ENCODE measurements around the gene NEIL3.
A peak's percentile ranks its signal among the peaks of the same experiment; 100 is the strongest.

Gene NEIL3

GRCh38 chr4:177308847-177309521 lies 690 bp upstream of the NEIL3 start:
- Histone ChIP-seq H3K36me3 (ENCODE audit: insufficient read depth, low read length) (peaks cover 30% of the 10 kb centered on the region), H3K4me3 (ENCODE audit: low read depth in 1 of 2, low read length in 2 of 2) (peak overlapping the region; percentile 12 to 68; a peak in 3 of 4 replicates), H3K4me1 (ENCODE audit: insufficient read depth, low read length) (peaks cover 66% of the 10 kb centered on the region), H3K9me3 (ENCODE audit: insufficient read depth, low read length, severe bottlenecking) (no peaks in the 10 kb centered on the region), H4K20me1 (ENCODE audit: insufficient read depth, low read length) (peaks cover 24% of the 10 kb centered on the region), H2AFZ (ENCODE audit: low read depth, low read length) (peak overlapping the region; percentile 44), H3K27ac (ENCODE audit: low read length) (peak overlapping the region; percentile 99), H3K4me2 (ENCODE audit: insufficient read depth, low read length) (peak overlapping the region; percentile 83), H3K79me2 (ENCODE audit: insufficient read depth, low read length) (peaks cover 48% of the 10 kb centered on the region), H3K9ac (ENCODE audit: low read depth, low read length) (peak overlapping the region; percentile 92), H3K27me3 (ENCODE audit: insufficient read depth, low read length, poor library complexity) (no peaks in the 10 kb centered on the region)
- TF ChIP-seq, protein P1, sequence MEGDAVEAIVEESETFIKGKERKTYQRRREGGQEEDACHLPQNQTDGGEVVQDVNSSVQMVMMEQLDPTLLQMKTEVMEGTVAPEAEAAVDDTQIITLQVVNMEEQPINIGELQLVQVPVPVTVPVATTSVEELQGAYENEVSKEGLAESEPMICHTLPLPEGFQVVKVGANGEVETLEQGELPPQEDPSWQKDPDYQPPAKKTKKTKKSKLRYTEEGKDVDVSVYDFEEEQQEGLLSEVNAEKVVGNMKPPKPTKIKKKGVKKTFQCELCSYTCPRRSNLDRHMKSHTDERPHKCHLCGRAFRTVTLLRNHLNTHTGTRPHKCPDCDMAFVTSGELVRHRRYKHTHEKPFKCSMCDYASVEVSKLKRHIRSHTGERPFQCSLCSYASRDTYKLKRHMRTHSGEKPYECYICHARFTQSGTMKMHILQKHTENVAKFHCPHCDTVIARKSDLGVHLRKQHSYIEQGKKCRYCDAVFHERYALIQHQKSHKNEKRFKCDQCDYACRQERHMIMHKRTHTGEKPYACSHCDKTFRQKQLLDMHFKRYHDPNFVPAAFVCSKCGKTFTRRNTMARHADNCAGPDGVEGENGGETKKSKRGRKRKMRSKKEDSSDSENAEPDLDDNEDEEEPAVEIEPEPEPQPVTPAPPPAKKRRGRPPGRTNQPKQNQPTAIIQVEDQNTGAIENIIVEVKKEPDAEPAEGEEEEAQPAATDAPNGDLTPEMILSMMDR (IDR thresholded peaks at IDR 0.05; ENCODE audit: borderline replicate concordance, extremely low read depth, low read length, poor library complexity, severe bottlenecking), result no peak
- TF ChIP-seq EZH2 (IDR thresholded peaks at IDR 0.05; ENCODE audit: borderline replicate concordance, low read depth, low read length, severe bottlenecking), result no peak
- DNase-seq, result peak; percentile 82
- peak; percentile 79 for ATAC-seq (ENCODE audit: insufficient read depth, low read depth)

- Histone ChIP-seq H3K27me3 (ENCODE audit: insufficient read depth, low read length, poor library complexity) (no peaks in the 10 kb centered on the region), H3K4me1 (ENCODE audit: insufficient read depth, low read length) (peaks cover 87% of the 10 kb centered on the region), H3K36me3 (ENCODE audit: insufficient read depth, low read length) (peaks cover 52% of the 10 kb centered on the region), H3K9me3 (ENCODE audit: insufficient read depth, low read length, severe bottlenecking) (no peaks in the 10 kb centered on the region), H3K4me3 (ENCODE audit: low read depth in 1 of 2, low read length in 2 of 2) (peak overlapping the region; percentile 68 to 74), H4K20me1 (ENCODE audit: insufficient read depth, low read length) (peaks cover 45% of the 10 kb centered on the region), H3K27ac (ENCODE audit: low read length) (peak overlapping the region; percentile 99), H2AFZ (ENCODE audit: low read depth, low read length) (no peak overlapping the region), H3K9ac (ENCODE audit: low read depth, low read length) (peak overlapping the region; percentile 92), H3K79me2 (ENCODE audit: insufficient read depth, low read length) (peaks cover 72% of the 10 kb centered on the region), H3K4me2 (ENCODE audit: insufficient read depth, low read length) (peak overlapping the region; percentile 83)
- no peak for ATAC-seq (ENCODE audit: insufficient read depth, low read depth)
- no peak for TF ChIP-seq EZH2 (IDR thresholded peaks at IDR 0.05; ENCODE audit: borderline replicate concordance, low read depth, low read length, severe bottlenecking)
- TF ChIP-seq, protein P1 (IDR thresholded peaks at IDR 0.05; ENCODE audit: borderline replicate concordance, extremely low read depth, low read length, poor library complexity, severe bottlenecking), result no peak
- peak; percentile 40 for DNase-seq
These were observed 1.9 kb downstream of the NEIL3 start for GRCh38 chr4:177311589-177311988.

DNA sequence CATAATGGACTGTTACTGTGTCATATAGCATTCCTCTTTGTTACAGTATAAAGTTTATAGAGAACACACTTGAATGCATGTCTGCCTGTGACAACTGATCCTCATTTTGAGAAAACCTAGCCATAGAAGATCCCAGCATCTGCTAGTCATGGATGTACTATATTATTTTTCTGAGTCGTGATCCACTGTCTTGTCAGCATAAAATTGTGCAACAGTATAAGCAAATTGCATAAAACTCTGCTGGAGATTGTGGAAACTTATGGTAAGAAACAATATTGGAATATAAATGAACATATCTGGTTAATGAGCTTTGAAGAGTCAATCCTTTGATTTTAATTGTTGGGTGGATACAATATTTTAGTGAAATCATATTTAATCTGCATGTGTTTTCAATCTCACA lies 3.6 kb downstream of the NEIL3 start:
- Histone ChIP-seq H3K9ac (ENCODE audit: low read depth, low read length) (peak overlapping the region; percentile 92), H4K20me1 (ENCODE audit: insufficient read depth, low read length) (peaks cover 59% of the 10 kb centered on the region), H3K4me3 (ENCODE audit: low read depth in 1 of 2, low read length in 2 of 2) (peak overlapping the region; percentile 8 to 68; a peak in 3 of 4 replicates), H3K27ac (ENCODE audit: low read length) (peak overlapping the region; percentile 99), H3K4me1 (ENCODE audit: insufficient read depth, low read length) (peaks cover 87% of the 10 kb centered on the region), H3K9me3 (ENCODE audit: insufficient read depth, low read length, severe bottlenecking) (no peaks in the 10 kb centered on the region), H2AFZ (ENCODE audit: low read depth, low read length) (no peak overlapping the region), H3K36me3 (ENCODE audit: insufficient read depth, low read length) (peaks cover 66% of the 10 kb centered on the region), H3K4me2 (ENCODE audit: insufficient read depth, low read length) (peak overlapping the region; percentile 83), H3K79me2 (ENCODE audit: insufficient read depth, low read length) (peaks cover 86% of the 10 kb centered on the region), H3K27me3 (ENCODE audit: insufficient read depth, low read length, poor library complexity) (no peaks in the 10 kb centered on the region)
- TF ChIP-seq, protein P1 (IDR thresholded peaks at IDR 0.05; ENCODE audit: borderline replicate concordance, extremely low read depth, low read length, poor library complexity, severe bottlenecking), result no peak
- no peak for TF ChIP-seq EZH2 (IDR thresholded peaks at IDR 0.05; ENCODE audit: borderline replicate concordance, low read depth, low read length, severe bottlenecking)
- ATAC-seq (ENCODE audit: insufficient read depth, low read depth), result no peak
- no peak for DNase-seq

Measured in DND-41 (cell line).